Suppressor macrophage (primary cell): ENCODE measurements around the gene LAMA5.
A peak's percentile ranks its signal among the peaks of the same experiment; 100 is the strongest.

ENCODE experiments used
- DNase-seq, 4 experiments: peaks; one replicate each; pipeline ENCODE4 v3.0.0-alpha.2; 2020 to 2022

LAMA5 gene

GRCh38 chr20:62303062-62303339 lies 64.1 kb downstream of the LAMA5 start:
- DNase-seq, result no peak

- peak; percentile 99 to 100 (median 100) for DNase-seq
Measured at GRCh38 chr20:62302341-62303061, 64.6 kb downstream of the LAMA5 start, which contains the start of gene ADRM1. Gene ADRM1, plus strand, starts transcription at chr20:62302997. Its CDS starts 572 bp downstream, at chr20:62303569.

- DNase-seq, result peak; percentile 97 to 98 (median 98)
Measured at GRCh38 chr20:62301773-62302340, 65.3 kb downstream of the LAMA5 start.

- no peak for DNase-seq
Measured at GRCh38 chr20:62301111-62301668, 65.9 kb downstream of the LAMA5 start.

GRCh38 chr20:62300319-62300718 lies 66.8 kb downstream of the LAMA5 start:
- no peak for DNase-seq

GRCh38 chr20:62299666-62300236 lies 67.4 kb downstream of the LAMA5 start:
- no peak for DNase-seq

GRCh38 chr20:62298577-62299249 lies 68.4 kb downstream of the LAMA5 start:
- no peak for DNase-seq

- DNase-seq, result no peak
Measured at GRCh38 chr20:62297449-62298227, 69.5 kb downstream of the LAMA5 start.

GRCh38 chr20:62296724-62297448 lies 70.2 kb downstream of the LAMA5 start:
- no peak for DNase-seq

- no peak for DNase-seq
Measured at GRCh38 chr20:62294516-62294915, 72.6 kb downstream of the LAMA5 start.

- no peak for DNase-seq
Measured at GRCh38 chr20:62293946-62294345, 73.2 kb downstream of the LAMA5 start.

GRCh38 chr20:62293111-62293784 lies 73.9 kb downstream of the LAMA5 start:
- DNase-seq, result no peak

- DNase-seq, result no peak
Measured at GRCh38 chr20:62292108-62292507, 75.0 kb downstream of the LAMA5 start.

- no peak for DNase-seq
Measured at GRCh38 chr20:62291251-62292066, 75.7 kb downstream of the LAMA5 start.

GRCh38 chr20:62289898-62290297 lies 77.2 kb downstream of the LAMA5 start:
- no peak for DNase-seq

- no peak for DNase-seq
Measured at GRCh38 chr20:62289131-62289530, 78.0 kb downstream of the LAMA5 start.

GRCh38 chr20:62288535-62289105 lies 78.5 kb downstream of the LAMA5 start:
- DNase-seq, result no peak

- no peak for DNase-seq
Measured at GRCh38 chr20:62287759-62288534, 79.2 kb downstream of the LAMA5 start.

GRCh38 chr20:62287129-62287528 lies 80.0 kb downstream of the LAMA5 start:
- no peak for DNase-seq
